Activated T-cell treated with anti-CD3 and anti-CD28 coated beads, Interleukin-2, amount 50 U/mL, for 72 hours (primary cell): ENCODE data around the gene AFF3. TPM values are rescaled to one million over a fixed set of nuclear protein-coding genes. Genes with fewer than 3 reads are reported as not detected.

ENCODE experiments used
- ATAC-seq, 2 donors: fragments of 150-1000 bp; cut with Tn5 transposase; replicated peaks in 1 of 2; 2 replicates each; pipeline ENCODE4 v1.10.0; 2021; ENCODE audit warnings: moderate library complexity in 2 of 2, mild to moderate bottlenecking in 1 of 2
- DNase-seq, 2 donors: peaks; one replicate each; pipeline ENCODE4 v3.0.0; 2021 to 2022; ENCODE audit warnings: mixed read lengths in 1 of 2
- H3K27ac Mint-ChIP-seq: one replicate; pipeline ENCODE4 v1.8.0; 2022; ENCODE audit warnings: mild to moderate bottlenecking, moderate library complexity, mixed read lengths
- H3K27me3 Mint-ChIP-seq: one replicate; pipeline ENCODE4 v1.8.0; 2022; ENCODE audit warnings: low read depth, mixed read lengths
- H3K36me3 Mint-ChIP-seq, 2 donors: one replicate each; pipeline ENCODE4 v1.8.0; 2022; ENCODE audit warnings: mixed read lengths in 2 of 2, mild to moderate bottlenecking in 1 of 2; ENCODE audit not compliant: insufficient read depth in 2 of 2
- H3K4me1 Mint-ChIP-seq: one replicate; pipeline ENCODE4 v1.8.0; 2022; ENCODE audit warnings: low read depth, mixed read lengths
- H3K4me3 Mint-ChIP-seq, 2 donors: one replicate each; pipeline ENCODE4 v1.8.0; 2022; ENCODE audit warnings: mild to moderate bottlenecking in 2 of 2, mixed read lengths in 2 of 2, moderate library complexity in 2 of 2
- H3K9me3 Mint-ChIP-seq, 2 donors: one replicate each; pipeline ENCODE4 v1.8.0; 2022; ENCODE audit warnings: mixed read lengths in 2 of 2
- total RNA-seq, 2 donors: library from RNA; stranded (reverse); gene quantifications; one replicate each; pipeline ENCODE4 v1.2.3, GENCODE V29; 2022

The AFF3 gene
- total RNA-seq, 2 donors from 2014 or later = 0.39 to 2.6 TPM

GRCh38 chr2:99648178-99648844, 494.1 kb downstream of the AFF3 start:
- peaks cover 0 to 1% of the 10 kb centered on the region in 2 donors for H3K36me3 Mint-ChIP-seq
- H3K27ac Mint-ChIP-seq = no peak overlapping the region
- H3K4me1 Mint-ChIP-seq = no peaks in the 10 kb centered on the region
- no peaks in the 10 kb centered on the region for H3K9me3 Mint-ChIP-seq
- DNase-seq (no peak), ATAC-seq (no peak)
- no peak overlapping the region for H3K4me3 Mint-ChIP-seq
- H3K27me3 Mint-ChIP-seq = no peaks in the 10 kb centered on the region

GRCh38 chr2:99645960-99646359, 496.4 kb downstream of the AFF3 start:
- no peaks in the 10 kb centered on the region for H3K4me1 Mint-ChIP-seq
- no peak overlapping the region for H3K4me3 Mint-ChIP-seq
- no peak overlapping the region for H3K27ac Mint-ChIP-seq
- no peak for DNase-seq
- no peak for ATAC-seq
- H3K27me3 Mint-ChIP-seq = no peaks in the 10 kb centered on the region
- peaks cover 0 to 1% of the 10 kb centered on the region in 2 donors for H3K36me3 Mint-ChIP-seq
- H3K9me3 Mint-ChIP-seq = no peaks in the 10 kb centered on the region

DNA sequence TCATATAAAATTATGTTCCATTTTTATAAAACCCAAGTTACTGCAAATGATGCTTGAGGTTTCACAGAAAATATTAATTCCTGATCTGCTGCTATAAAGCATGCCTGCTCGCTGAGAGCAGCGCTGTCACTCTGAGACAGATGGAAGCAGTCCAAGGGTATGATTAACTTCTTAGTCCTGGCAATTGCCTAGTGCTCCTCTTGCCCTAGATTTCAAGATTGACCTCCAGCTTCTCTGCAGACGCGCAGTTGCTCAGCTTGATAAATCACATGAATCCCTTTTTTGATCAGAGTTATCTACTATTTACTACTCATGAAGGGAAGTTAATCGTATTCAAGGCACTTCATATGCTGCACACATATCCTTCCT, 498.0 kb downstream of the AFF3 start:
- Mint-ChIP-seq H3K4me1 (no peaks in the 10 kb centered on the region), H3K9me3 (no peaks in the 10 kb centered on the region), H3K4me3 (no peak overlapping the region), H3K27ac (no peak overlapping the region), H3K27me3 (no peaks in the 10 kb centered on the region), H3K36me3 (peaks cover 0 to 1% of the 10 kb centered on the region in 2 donors)
- DNase-seq = no peak
- ATAC-seq = no peak

DNA sequence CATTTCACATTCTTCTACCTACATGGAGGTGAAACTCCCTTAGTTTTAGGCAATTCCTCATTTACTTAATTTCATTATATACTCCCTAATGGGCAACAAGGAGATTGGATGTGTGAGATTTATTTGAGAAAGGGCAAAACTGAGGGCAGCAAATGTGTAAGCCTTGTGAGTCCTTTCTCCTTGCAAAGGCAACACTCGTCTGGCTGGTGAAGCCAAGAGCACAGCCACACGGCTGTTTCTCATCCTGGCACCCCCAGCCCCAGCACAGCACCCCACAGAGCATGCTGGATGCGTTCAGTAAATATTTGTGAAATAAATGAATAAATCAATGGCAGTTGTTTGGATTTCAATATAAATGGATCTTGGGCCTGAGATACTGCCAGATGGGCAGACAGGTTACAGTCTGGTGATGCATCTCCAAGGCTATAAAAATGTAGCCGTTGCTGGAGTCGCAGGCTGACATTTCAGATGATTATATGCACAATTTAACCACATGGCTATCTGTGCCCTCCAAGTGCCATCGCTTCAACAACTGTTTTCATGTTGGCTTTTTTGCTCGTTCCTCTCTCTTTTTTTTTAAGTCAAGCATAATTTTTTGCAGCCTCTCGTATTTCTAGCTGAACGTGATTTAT, 498.5 kb downstream of the AFF3 start:
- Mint-ChIP-seq H3K9me3 (no peaks in the 10 kb centered on the region), H3K27me3 (no peaks in the 10 kb centered on the region), H3K4me1 (no peaks in the 10 kb centered on the region), H3K27ac (no peak overlapping the region), H3K36me3 (peaks cover 0 to 1% of the 10 kb centered on the region in 2 donors), H3K4me3 (no peak overlapping the region)
- ATAC-seq = no peak
- no peak for DNase-seq

- H3K4me3 Mint-ChIP-seq = no peak overlapping the region
- H3K4me1 Mint-ChIP-seq = no peaks in the 10 kb centered on the region
- no peak for ATAC-seq
- H3K9me3 Mint-ChIP-seq = no peaks in the 10 kb centered on the region
- H3K36me3 Mint-ChIP-seq = no peaks in the 10 kb centered on the region
- no peak overlapping the region for H3K27ac Mint-ChIP-seq
- H3K27me3 Mint-ChIP-seq = no peaks in the 10 kb centered on the region
- DNase-seq = no peak
These were observed 500.4 kb downstream of the AFF3 start for GRCh38 chr2:99641999-99642398.

- no peaks in the 10 kb centered on the region for H3K36me3 Mint-ChIP-seq
- H3K4me3 Mint-ChIP-seq = no peak overlapping the region
- H3K27ac Mint-ChIP-seq = no peak overlapping the region
These were observed 501.7 kb downstream of the AFF3 start for GRCh38 chr2:99640635-99641151.

GRCh38 chr2:99638791-99639190, 503.6 kb downstream of the AFF3 start:
- Mint-ChIP-seq H3K27me3 (no peaks in the 10 kb centered on the region), H3K27ac (no peak overlapping the region), H3K4me3 (no peak overlapping the region), H3K4me1 (no peaks in the 10 kb centered on the region), H3K9me3 (peaks cover 0 to 1% of the 10 kb centered on the region in 2 donors), H3K36me3 (peaks cover 0 to 1% of the 10 kb centered on the region in 2 donors)
- ATAC-seq (no peak), DNase-seq (no peak)

More at GRCh38 chr2:99640635-99641151, 501.7 kb downstream of the AFF3 start:
- H3K27me3 Mint-ChIP-seq = no peaks in the 10 kb centered on the region
- ATAC-seq = no peak
- no peaks in the 10 kb centered on the region for H3K4me1 Mint-ChIP-seq
- H3K9me3 Mint-ChIP-seq = no peaks in the 10 kb centered on the region
- DNase-seq = no peak

- Mint-ChIP-seq H3K27ac (no peak overlapping the region), H3K27me3 (no peaks in the 10 kb centered on the region), H3K9me3 (peaks cover 1 to 3% of the 10 kb centered on the region in 2 donors), H3K36me3 (peaks cover 1 to 5% of the 10 kb centered on the region in 2 donors), H3K4me1 (no peaks in the 10 kb centered on the region), H3K4me3 (no peak overlapping the region)
- DNase-seq (no peak), ATAC-seq (no peak)
These were observed 505.2 kb downstream of the AFF3 start for GRCh38 chr2:99637159-99637697.

DNA sequence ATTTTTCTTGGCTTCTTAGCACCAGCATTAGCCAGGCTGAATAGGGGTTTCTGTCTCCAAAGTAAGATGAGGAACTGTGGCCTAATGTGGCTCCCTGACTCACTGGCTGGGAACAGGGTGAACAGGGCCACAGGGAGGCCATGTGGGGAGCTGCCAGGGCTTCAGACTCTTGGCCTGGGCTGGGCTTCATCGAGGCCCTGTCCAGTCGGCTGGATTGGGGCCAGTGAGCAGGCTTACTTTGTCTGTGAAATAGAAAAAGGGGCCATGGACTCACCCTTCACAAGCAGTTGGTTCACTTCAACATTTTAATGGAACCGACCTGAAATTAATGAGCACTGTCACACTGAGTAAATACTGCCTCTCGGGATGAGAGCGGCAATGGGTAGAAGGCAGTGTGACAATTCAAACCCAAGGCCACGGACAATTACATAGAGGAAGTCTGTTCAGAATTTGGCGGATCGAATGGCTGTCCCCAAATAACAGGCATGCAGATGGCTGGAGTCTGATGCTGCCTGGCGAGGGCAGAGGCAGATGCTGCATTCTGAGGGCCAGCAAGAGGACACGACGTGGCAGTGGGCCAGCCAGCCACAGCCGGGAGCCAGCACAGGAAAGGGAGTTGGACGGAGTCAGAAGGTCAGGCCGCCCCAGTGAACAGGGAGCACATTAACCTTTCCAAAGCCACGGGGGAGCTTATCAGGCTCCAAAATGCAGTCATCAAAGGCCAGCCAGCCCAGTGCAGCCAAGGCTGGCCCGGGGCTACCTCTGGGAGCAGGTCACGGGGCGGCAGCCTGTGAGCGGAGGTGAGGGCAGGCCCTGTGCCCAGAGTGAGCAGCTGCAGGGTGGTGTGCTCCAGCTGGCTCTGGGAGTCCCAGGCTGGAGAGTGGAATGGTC, 506.0 kb downstream of the AFF3 start:
- Mint-ChIP-seq H3K9me3 (peaks cover 1 to 3% of the 10 kb centered on the region in 2 donors), H3K27me3 (no peaks in the 10 kb centered on the region), H3K4me3 (no peak overlapping the region), H3K27ac (no peak overlapping the region), H3K4me1 (no peaks in the 10 kb centered on the region), H3K36me3 (peaks cover 1 to 5% of the 10 kb centered on the region in 2 donors)
- DNase-seq (no peak), ATAC-seq (no peak)

DNA sequence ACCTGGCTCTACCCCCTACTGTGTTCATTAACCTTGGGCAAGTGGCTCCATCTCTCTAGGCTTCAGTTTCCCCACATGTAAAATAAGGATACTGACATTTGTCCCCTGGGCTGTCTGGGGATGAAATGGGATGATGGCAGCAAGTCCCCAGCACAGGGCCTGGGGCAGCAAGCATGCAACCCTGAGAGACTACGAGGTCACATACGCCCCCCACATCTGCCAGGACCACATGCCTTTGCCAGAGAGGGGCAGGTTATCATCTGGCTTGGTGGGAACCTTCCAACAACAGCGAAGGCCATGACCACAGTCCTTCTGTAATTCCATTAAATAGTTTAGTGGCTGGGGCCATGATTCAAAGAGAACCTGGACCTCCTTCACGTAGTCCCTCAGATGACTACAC, 506.7 kb downstream of the AFF3 start:
- H3K9me3 Mint-ChIP-seq = peaks cover 1 to 3% of the 10 kb centered on the region in 2 donors
- H3K4me1 Mint-ChIP-seq = no peaks in the 10 kb centered on the region
- no peak for DNase-seq
- H3K4me3 Mint-ChIP-seq = no peak overlapping the region
- no peak overlapping the region for H3K27ac Mint-ChIP-seq
- peaks cover 1 to 5% of the 10 kb centered on the region in 2 donors for H3K36me3 Mint-ChIP-seq
- no peak for ATAC-seq
- H3K27me3 Mint-ChIP-seq = no peaks in the 10 kb centered on the region

GRCh38 chr2:99634234-99634633, 508.2 kb downstream of the AFF3 start:
- Mint-ChIP-seq H3K9me3 (peaks cover 1 to 3% of the 10 kb centered on the region in 2 donors), H3K4me3 (no peak overlapping the region), H3K4me1 (no peaks in the 10 kb centered on the region), H3K27ac (no peak overlapping the region), H3K27me3 (no peaks in the 10 kb centered on the region), H3K36me3 (peaks cover 1 to 5% of the 10 kb centered on the region in 2 donors)
- DNase-seq (no peak), ATAC-seq (no peak)

GRCh38 chr2:99631700-99632099, 510.7 kb downstream of the AFF3 start:
- DNase-seq (no peak), ATAC-seq (no peak)
- Mint-ChIP-seq H3K36me3 (peaks cover 1 to 5% of the 10 kb centered on the region in 2 donors), H3K27me3 (no peaks in the 10 kb centered on the region), H3K9me3 (peaks cover 1 to 3% of the 10 kb centered on the region in 2 donors), H3K4me3 (no peak overlapping the region), H3K4me1 (no peaks in the 10 kb centered on the region), H3K27ac (no peak overlapping the region)

GRCh38 chr2:99629320-99629719, 513.1 kb downstream of the AFF3 start:
- Mint-ChIP-seq H3K27me3 (no peaks in the 10 kb centered on the region), H3K4me3 (no peak overlapping the region), H3K36me3 (peaks cover 1 to 5% of the 10 kb centered on the region in 2 donors), H3K27ac (no peak overlapping the region), H3K9me3 (peaks cover 1 to 3% of the 10 kb centered on the region in 2 donors), H3K4me1 (no peaks in the 10 kb centered on the region)
- ATAC-seq (no peak), DNase-seq (no peak)
